PC-9 (cell line): ENCODE data around the gene MATCAP1. TPM values are rescaled to one million over a fixed set of nuclear protein-coding genes. Genes with fewer than 3 reads are reported as not detected.

Source experiments
- BruUV-seq: library from RNA; stranded (reverse); fragments of 400-500 nt; replicated peaks from 2 replicates; lab custom pipeline; 2021; lab: Mats Ljungman, UMichigan
- CTCF ChIA-PET: fragments of 300-600 bp; sonication (Branson Sonifier 250); formaldehyde crosslinking; loops from one replicate; lab custom pipeline; 2022; ENCODE audit warnings: antibody characterized with exemption; lab: Charles Lee
- POLR2A ChIA-PET: fragments of 300-600 bp; sonication (Branson Sonifier 250); formaldehyde crosslinking; loops from one replicate; lab custom pipeline; 2022; ENCODE audit warnings: antibody characterized with exemption; ENCODE audit not compliant: unreplicated experiment; lab: Charles Lee
- DNase-seq, 2 experiments: peaks; one replicate each; pipeline versions ENCODE4 v3.0.0 to v3.0.0-alpha.2; 2015 to 2022; ENCODE audit warnings: mixed read lengths in 1 of 2
- H2AFZ ChIP-seq: fragments of 200-600 bp; sonication (generic); 2 replicates; pipeline ENCODE4 v1.8.1; 2017; ENCODE audit warnings: antibody characterized with exemption
- H3F3A ChIP-seq: fragments of 200-600 bp; sonication (generic); 2 replicates; pipeline ENCODE4 v1.8.1; 2017; ENCODE audit warnings: antibody characterized with exemption, mild to moderate bottlenecking, low read depth; ENCODE audit not compliant: insufficient read depth
- H3K27ac ChIP-seq: fragments of 200-600 bp; sonication (generic); 2 replicates; pipeline ENCODE4 v1.6.1; 2016; ENCODE audit warnings: mixed run types
- H3K27me3 ChIP-seq: fragments of 200-600 bp; sonication (generic); 2 replicates; pipeline ENCODE4 v1.6.1; 2016; ENCODE audit warnings: low read depth, mixed run types; ENCODE audit not compliant: insufficient read depth
- H3K36me3 ChIP-seq: fragments of 200-600 bp; sonication (generic); 2 replicates; pipeline ENCODE4 v1.6.1; 2016; ENCODE audit warnings: low read depth, mixed run types
- H3K4me1 ChIP-seq: fragments of 200-600 bp; sonication (generic); replicated peaks from 2 replicates; pipeline ENCODE4 v1.6.1; 2016; ENCODE audit warnings: mixed run types; ENCODE audit not compliant: insufficient read depth
- H3K4me2 ChIP-seq: fragments of 200-600 bp; sonication (generic); 2 replicates; pipeline ENCODE4 v1.6.1; 2017; ENCODE audit warnings: mixed run types
- H3K4me3 ChIP-seq: fragments of 200-600 bp; sonication (generic); 2 replicates; pipeline ENCODE4 v1.6.1; 2016; ENCODE audit warnings: mixed run types
- H3K79me2 ChIP-seq: fragments of 200-600 bp; sonication (generic); 2 replicates; pipeline ENCODE4 v1.6.1; 2017; ENCODE audit warnings: low read depth, mixed run types
- H3K9me2 ChIP-seq: fragments of 200-600 bp; sonication (generic); 2 replicates; pipeline ENCODE4 v1.8.1; 2017; ENCODE audit warnings: mild to moderate bottlenecking; ENCODE audit not compliant: insufficient read depth
- H3K9me3 ChIP-seq: fragments of 200-600 bp; sonication (generic); 2 replicates; pipeline ENCODE4 v1.8.1; 2016; ENCODE audit warnings: low read depth; ENCODE audit not compliant: insufficient read depth
- H4K20me1 ChIP-seq: fragments of 200-600 bp; sonication (generic); 2 replicates; pipeline ENCODE4 v1.8.1; 2017; ENCODE audit not compliant: insufficient read depth
- EZH2 ChIP-seq: fragments of 200-600 bp; sonication (generic); IDR thresholded peaks from 2 replicates; pipeline ENCODE4 v1.8.0; 2017; ENCODE audit warnings: antibody characterized with exemption, low read depth
- intact Hi-C: fragments of 100-400 bp; cut with micrococcal nuclease; formaldehyde crosslinking; loops from one replicate; pipeline ENCODE4 v1.10.0; 2022; ENCODE audit not compliant: unreplicated experiment
- total RNA-seq: library from RNA; stranded (reverse); gene quantifications from 2 replicates; pipeline ENCODE4 v1.2.3, GENCODE V29; 2021
- TF ChIP-seq, protein P1 (sequence below): fragments of 200-600 bp; sonication (generic); conservative IDR thresholded peaks from 2 replicates; pipeline ENCODE4 v1.6.1; 2017; ENCODE audit warnings: mixed run types, antibody characterized with exemption, mild to moderate bottlenecking, moderate library complexity

The MATCAP1 gene
- total RNA-seq, 1 experiment from 2014 or later: 24.6 TPM

DNA sequence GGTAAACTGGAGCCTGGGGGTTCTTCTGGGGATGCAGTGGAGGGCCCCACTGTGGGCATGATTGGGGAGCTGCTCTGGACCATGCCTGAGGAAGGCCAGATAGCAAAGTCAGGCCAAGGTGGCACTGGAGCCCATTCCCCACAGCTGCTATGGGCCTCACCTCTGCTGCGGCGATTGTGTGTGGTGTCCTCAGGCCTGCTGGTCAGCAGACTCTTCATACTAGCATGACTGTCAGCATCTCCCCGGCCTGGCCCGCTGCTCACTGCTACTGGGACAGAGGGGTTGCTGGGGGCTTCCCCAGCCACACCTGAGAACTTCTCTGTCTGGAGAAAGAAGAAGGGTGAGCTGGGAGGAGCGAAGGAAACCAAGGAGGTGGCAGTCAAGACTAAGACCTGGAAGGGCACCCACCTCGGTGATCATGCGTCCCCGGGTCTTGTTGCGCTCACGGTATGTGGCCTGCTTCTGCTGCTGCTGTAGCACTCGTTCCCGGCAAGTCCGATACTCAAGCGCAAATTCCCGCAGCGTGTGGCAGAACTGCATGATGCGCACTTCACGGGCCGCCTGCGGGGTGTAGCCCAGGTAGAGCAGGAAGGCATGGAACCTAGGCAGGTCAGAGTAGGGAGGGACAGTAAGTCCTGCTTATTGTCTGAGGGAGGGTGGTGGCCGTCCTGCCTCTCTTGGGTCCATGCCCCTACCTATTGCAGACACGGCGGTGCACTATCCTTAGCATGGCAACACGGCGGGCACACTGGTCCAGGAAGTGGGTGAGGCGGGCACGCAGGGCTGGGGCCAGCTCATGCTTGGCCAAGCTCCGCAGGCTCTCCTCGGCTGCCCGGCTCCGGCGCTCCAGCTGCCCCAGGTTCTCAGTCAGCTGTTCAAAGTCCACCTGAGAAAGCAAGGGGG, 46.4 kb upstream of the MATCAP1 start:
- ChIA-PET POLR2A (no interaction called here), CTCF (no interaction called here)
- Histone ChIP-seq H3K36me3 (peaks cover 5% of the 10 kb centered on the region; the same call in 1 of the 2 replicates), H3K79me2 (peaks cover 16% of the 10 kb centered on the region), H3K9me2 (no peaks in the 10 kb centered on the region), H3K27me3 (no peaks in the 10 kb centered on the region), H3K27ac (no peak overlapping the region), H3K4me3 (no peak overlapping the region), H3K4me1 (peaks cover 8% of the 10 kb centered on the region), H4K20me1 (no peaks in the 10 kb centered on the region), H3K4me2 (no peak overlapping the region), H2AFZ (no peak overlapping the region), H3F3A (peaks cover 22% of the 10 kb centered on the region), H3K9me3 (no peaks in the 10 kb centered on the region)
- TF ChIP-seq, protein P1, sequence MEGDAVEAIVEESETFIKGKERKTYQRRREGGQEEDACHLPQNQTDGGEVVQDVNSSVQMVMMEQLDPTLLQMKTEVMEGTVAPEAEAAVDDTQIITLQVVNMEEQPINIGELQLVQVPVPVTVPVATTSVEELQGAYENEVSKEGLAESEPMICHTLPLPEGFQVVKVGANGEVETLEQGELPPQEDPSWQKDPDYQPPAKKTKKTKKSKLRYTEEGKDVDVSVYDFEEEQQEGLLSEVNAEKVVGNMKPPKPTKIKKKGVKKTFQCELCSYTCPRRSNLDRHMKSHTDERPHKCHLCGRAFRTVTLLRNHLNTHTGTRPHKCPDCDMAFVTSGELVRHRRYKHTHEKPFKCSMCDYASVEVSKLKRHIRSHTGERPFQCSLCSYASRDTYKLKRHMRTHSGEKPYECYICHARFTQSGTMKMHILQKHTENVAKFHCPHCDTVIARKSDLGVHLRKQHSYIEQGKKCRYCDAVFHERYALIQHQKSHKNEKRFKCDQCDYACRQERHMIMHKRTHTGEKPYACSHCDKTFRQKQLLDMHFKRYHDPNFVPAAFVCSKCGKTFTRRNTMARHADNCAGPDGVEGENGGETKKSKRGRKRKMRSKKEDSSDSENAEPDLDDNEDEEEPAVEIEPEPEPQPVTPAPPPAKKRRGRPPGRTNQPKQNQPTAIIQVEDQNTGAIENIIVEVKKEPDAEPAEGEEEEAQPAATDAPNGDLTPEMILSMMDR: no peak
- TF ChIP-seq EZH2: no peak
- intact Hi-C loops: no loop called here
- no peak for DNase-seq
- BruUV-seq: no TSS peak

DNA sequence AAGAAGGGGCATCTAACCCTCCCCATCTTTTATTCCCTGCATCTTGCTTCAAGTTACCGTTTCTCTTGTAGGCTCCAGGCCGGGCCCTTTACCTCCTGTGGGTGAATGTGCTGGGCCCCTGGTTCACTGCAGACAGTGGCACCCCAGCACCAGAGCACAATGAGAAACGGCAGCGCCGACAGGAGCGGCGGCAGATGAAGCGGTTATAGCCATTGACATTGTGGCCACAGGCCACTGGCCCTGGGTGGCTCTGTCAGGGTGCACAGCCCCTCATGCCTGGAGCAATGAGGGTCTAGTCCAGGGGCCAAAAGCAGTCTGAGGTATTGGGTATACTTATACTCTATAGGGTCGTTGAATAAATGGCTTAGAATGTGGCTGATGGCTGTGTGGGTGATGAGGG, 45.1 kb upstream of the MATCAP1 start:
- no TSS peak for BruUV-seq
- intact Hi-C loops: no loop called here
- Histone ChIP-seq H3K9me2 (no peaks in the 10 kb centered on the region), H3K9me3 (no peaks in the 10 kb centered on the region), H3K27ac (no peak overlapping the region), H3K4me1 (peaks cover 13% of the 10 kb centered on the region), H3K4me3 (no peak overlapping the region), H3K4me2 (no peak overlapping the region; the same call in 1 of the 2 replicates), H2AFZ (no peak overlapping the region), H3K36me3 (peaks cover 5% of the 10 kb centered on the region; the same call in 1 of the 2 replicates), H3K79me2 (peaks cover 16% of the 10 kb centered on the region), H3F3A (peaks cover 22% of the 10 kb centered on the region), H3K27me3 (no peaks in the 10 kb centered on the region), H4K20me1 (no peaks in the 10 kb centered on the region)
- ChIA-PET CTCF (no interaction called here), POLR2A (interaction anchor here (0.6 kb wide), 1 partner anchor 21 kb away, joined by 3 read pairs; no protein-coding TSS in a partner anchor)
- TF ChIP-seq, protein P1: no peak
- no peak for TF ChIP-seq EZH2
- no peak for DNase-seq

DNA sequence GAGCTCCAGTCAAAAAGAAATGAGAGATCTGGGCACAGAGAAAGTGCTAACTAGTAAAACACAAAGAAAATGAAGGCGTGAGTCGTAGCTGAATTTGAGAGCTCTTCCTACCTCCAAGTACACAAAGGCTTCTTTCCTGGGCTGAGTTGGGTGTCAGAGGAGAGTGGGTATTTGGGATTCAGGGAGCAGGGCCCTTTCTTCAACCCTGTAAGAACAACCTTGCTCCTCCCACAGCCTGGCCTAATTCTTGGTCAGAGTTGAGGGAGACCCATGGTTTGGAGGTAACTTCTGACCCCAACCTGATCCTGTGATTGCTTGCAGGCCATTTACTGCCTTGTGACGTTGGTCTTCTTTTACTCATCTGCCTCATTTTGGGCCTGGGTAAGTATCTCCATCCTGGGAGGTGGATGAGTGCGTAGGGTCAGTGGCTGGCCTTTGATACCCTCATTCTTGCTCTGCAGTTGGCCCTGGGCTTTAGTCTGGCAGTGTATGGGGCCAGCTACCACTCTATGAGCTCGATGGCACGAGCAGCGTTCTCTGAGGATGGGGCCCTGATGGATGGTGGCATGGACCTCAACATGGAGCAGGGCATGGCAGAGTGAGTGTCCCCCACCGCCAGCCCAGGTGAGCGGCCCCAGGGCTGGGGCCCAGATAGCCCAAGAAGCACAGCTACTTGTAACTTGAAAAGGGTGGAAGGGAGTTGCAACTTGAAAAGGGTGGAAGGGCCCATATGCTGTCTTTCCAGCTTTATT, 44.4 kb upstream of the MATCAP1 start:
- Histone ChIP-seq H3K9me2 (no peaks in the 10 kb centered on the region), H3F3A (peaks cover 18% of the 10 kb centered on the region), H3K4me2 (peak overlapping the region; percentile 90), H4K20me1 (no peaks in the 10 kb centered on the region), H3K36me3 (peaks cover 5% of the 10 kb centered on the region; the same call in 1 of the 2 replicates), H3K27ac (no peak overlapping the region), H3K79me2 (peaks cover 16% of the 10 kb centered on the region), H3K27me3 (no peaks in the 10 kb centered on the region), H3K4me1 (peaks cover 15% of the 10 kb centered on the region), H2AFZ (no peak overlapping the region), H3K4me3 (peak overlapping the region; percentile 91), H3K9me3 (no peaks in the 10 kb centered on the region)
- CTCF ChIA-PET: interaction anchor here (1.1 kb wide), 1 partner anchor 14 kb away, joined by 3 read pairs; no protein-coding TSS in a partner anchor
- intact Hi-C loops: no loop called here
- no TSS peak for BruUV-seq
- POLR2A ChIA-PET: interaction anchor here (0.6 to 0.8 kb wide), 2 partner anchors 30 to 310 kb away, joined by 4 to 11 read pairs; no protein-coding TSS in a partner anchor
- no peak for DNase-seq
- no peak for TF ChIP-seq EZH2
- TF ChIP-seq, protein P1: no peak
